A673 (cell line): ENCODE measurements around the gene EPHX1. TPM values are rescaled to one million over a fixed set of nuclear protein-coding genes. Genes with fewer than 3 reads are reported as not detected.

ENCODE experiments used
- BruUV-seq: library from RNA; stranded (reverse); fragments of 400-500 nt; replicated peaks from 2 replicates; lab custom pipeline; 2021; lab: Mats Ljungman, UMichigan
- CTCF ChIA-PET: fragments of 300-600 bp; sonication (Branson Sonifier 250); formaldehyde crosslinking; loops from one replicate; lab custom pipeline; 2022; ENCODE audit warnings: antibody characterized with exemption; lab: Charles Lee
- POLR2A ChIA-PET: fragments of 300-600 bp; sonication (Branson Sonifier 250); formaldehyde crosslinking; loops from one replicate; lab custom pipeline; 2022; ENCODE audit warnings: antibody characterized with exemption; ENCODE audit not compliant: low non-redundant PET; lab: Charles Lee
- DNase-seq: peaks from one replicate; pipeline ENCODE4 v3.0.0-alpha.2; 2015; ENCODE audit warnings: low spot score
- H3K27ac ChIP-seq: fragments of 200-600 bp; sonication (generic); 2 replicates; pipeline ENCODE4 v1.5.1; 2016; ENCODE audit warnings: mixed run types, low read depth, mild to moderate bottlenecking, mixed read lengths, antibody characterized with exemption, low read length; ENCODE audit not compliant: poor library complexity, severe bottlenecking
- H3K27me3 ChIP-seq: fragments of 200-600 bp; sonication (generic); replicated peaks from 2 replicates; pipeline ENCODE4 v1.6.1; 2017; ENCODE audit warnings: mixed run types, low read depth, mild to moderate bottlenecking, mixed read lengths, antibody characterized with exemption, low read length; ENCODE audit not compliant: insufficient read depth, poor library complexity
- H3K36me3 ChIP-seq: fragments of 200-600 bp; sonication (generic); 2 replicates; pipeline ENCODE4 v1.6.1; 2016; ENCODE audit warnings: mixed run types, mild to moderate bottlenecking, mixed read lengths, antibody characterized with exemption, low read length; ENCODE audit not compliant: insufficient read depth, poor library complexity, severe bottlenecking
- H3K4me1 ChIP-seq: fragments of 200-600 bp; sonication (generic); 2 replicates; pipeline ENCODE4 v1.6.1; 2017; ENCODE audit warnings: mixed run types, mild to moderate bottlenecking, mixed read lengths, antibody characterized with exemption, low read length; ENCODE audit not compliant: insufficient read depth, poor library complexity, severe bottlenecking
- H3K4me3 ChIP-seq: fragments of 200-600 bp; sonication (generic); 2 replicates; pipeline ENCODE4 v1.5.1; 2016; ENCODE audit warnings: low read depth, mixed run types, mild to moderate bottlenecking, mixed read lengths, low read length; ENCODE audit not compliant: poor library complexity, severe bottlenecking
- H3K9me3 ChIP-seq: fragments of 200-600 bp; sonication (generic); 2 replicates; pipeline ENCODE4 v1.6.1; 2016; ENCODE audit warnings: mixed run types, low read depth, mild to moderate bottlenecking, mixed read lengths, antibody characterized with exemption, low read length; ENCODE audit not compliant: poor library complexity, severe bottlenecking
- CTCF ChIP-seq: fragments of 300-800, 200-600 bp; sonication (generic); conservative IDR thresholded peaks from 2 replicates; pipeline ENCODE4 v1.5.1; 2017; ENCODE audit warnings: low read depth, mild to moderate bottlenecking, antibody characterized with exemption, low read length, moderate library complexity, mixed read lengths
- EZH2 ChIP-seq: fragments of 200-600 bp; sonication (generic); IDR thresholded peaks from 2 replicates; pipeline ENCODE4 v1.6.1; 2017; ENCODE audit warnings: borderline replicate concordance, low read depth, mild to moderate bottlenecking, mixed read lengths, antibody characterized with exemption, low read length; ENCODE audit not compliant: poor library complexity, severe bottlenecking
- intact Hi-C: fragments of 100-400 bp; cut with micrococcal nuclease; formaldehyde crosslinking; loops from one replicate; pipeline ENCODE4 v1.10.0; 2022; ENCODE audit not compliant: unreplicated experiment
- total RNA-seq: library from RNA; stranded (reverse); gene quantifications from 2 replicates; pipeline ENCODE4 v1.2.3, GENCODE V29; 2021

Gene EPHX1
- total RNA-seq, 1 experiment from 2014 or later, result 22.4 TPM

- intact Hi-C loops, result no loop called here
- DNase-seq, result no peak
- BruUV-seq, result no TSS peak
Observed at GRCh38 chr1:225842074-225842473, 32.1 kb downstream of the EPHX1 start.

GRCh38 chr1:225842788-225843425 is 33.0 kb downstream of the EPHX1 start:
- TF ChIP-seq CTCF (no peak), EZH2 (no peak)
- intact Hi-C loops, result no loop called here
- Histone ChIP-seq H3K9me3 (no peaks in the 10 kb centered on the region), H3K4me1 (no peaks in the 10 kb centered on the region), H3K4me3 (no peak overlapping the region), H3K36me3 (peaks cover 6% of the 10 kb centered on the region), H3K27me3 (no peaks in the 10 kb centered on the region), H3K27ac (no peak overlapping the region)
- BruUV-seq, result no TSS peak
- POLR2A ChIA-PET, result no interaction called here
- DNase-seq, result no peak
- CTCF ChIA-PET, result no interaction called here

More at GRCh38 chr1:225842074-225842473, 32.1 kb downstream of the EPHX1 start:
- no peak overlapping the region for H3K27ac ChIP-seq
- POLR2A ChIA-PET, result no interaction called here
- TF ChIP-seq EZH2, result no peak
- peaks cover 6% of the 10 kb centered on the region for H3K36me3 ChIP-seq
- H3K9me3 ChIP-seq, result no peaks in the 10 kb centered on the region
- H3K4me1 ChIP-seq, result no peaks in the 10 kb centered on the region
- H3K27me3 ChIP-seq, result no peaks in the 10 kb centered on the region
- H3K4me3 ChIP-seq, result no peak overlapping the region
- CTCF ChIA-PET, result no interaction called here

- no peaks in the 10 kb centered on the region for H3K27me3 ChIP-seq
- intact Hi-C loops, result no loop called here
- TF ChIP-seq EZH2, result no peak
- TF ChIP-seq CTCF, result no peak
- H3K4me1 ChIP-seq, result no peaks in the 10 kb centered on the region
- no peak for DNase-seq
- ChIA-PET POLR2A (no interaction called here), CTCF (no interaction called here)
- BruUV-seq, result no TSS peak
- no peaks in the 10 kb centered on the region for H3K9me3 ChIP-seq
- no peak overlapping the region for H3K4me3 ChIP-seq
- H3K36me3 ChIP-seq, result peaks cover 6% of the 10 kb centered on the region
- no peak overlapping the region for H3K27ac ChIP-seq
Observed at GRCh38 chr1:225843426-225843795, 33.5 kb downstream of the EPHX1 start.
